Neural cell (in vitro differentiated cells): ENCODE results near the gene VANGL1.

ENCODE experiments used
- EP300 ChIP-seq: fragments of 450-650 bp; conservative IDR thresholded peaks from 2 replicates; pipeline ENCODE4 v1.6.1; 2014; ENCODE audit warnings: antibody characterized with exemption, mild to moderate bottlenecking, moderate library complexity; ENCODE audit not compliant: poor library complexity, severe bottlenecking
- EZH2 ChIP-seq: fragments of 200-600, 300-800 bp; shearing (Covaris generic), sonication (generic); IDR thresholded peaks from 2 replicates; pipeline ENCODE4 v1.6.1; 2014; ENCODE audit warnings: antibody characterized with exemption, low read length, borderline replicate concordance, mild to moderate bottlenecking; ENCODE audit not compliant: insufficient read depth, poor library complexity, severe bottlenecking
- POLR2AphosphoS5 ChIP-seq: IDR thresholded peaks from 2 replicates; pipeline ENCODE4 v1.6.1; 2012
- RAD21 ChIP-seq: fragments of 450-650 bp; conservative IDR thresholded peaks from 2 replicates; pipeline ENCODE4 v1.6.1; 2014; ENCODE audit warnings: antibody characterized with exemption, mild to moderate bottlenecking, moderate library complexity
- TAF1 ChIP-seq: IDR thresholded peaks from 2 replicates; pipeline ENCODE4 v1.6.1; 2012; ENCODE audit warnings: low read depth
- TF ChIP-seq, protein P1 (sequence below): fragments of 450-650 bp; IDR thresholded peaks from 2 replicates; pipeline ENCODE4 v1.5.1; 2014; ENCODE audit warnings: antibody characterized with exemption, mild to moderate bottlenecking, moderate library complexity; ENCODE audit not compliant: poor library complexity, severe bottlenecking

DNA sequence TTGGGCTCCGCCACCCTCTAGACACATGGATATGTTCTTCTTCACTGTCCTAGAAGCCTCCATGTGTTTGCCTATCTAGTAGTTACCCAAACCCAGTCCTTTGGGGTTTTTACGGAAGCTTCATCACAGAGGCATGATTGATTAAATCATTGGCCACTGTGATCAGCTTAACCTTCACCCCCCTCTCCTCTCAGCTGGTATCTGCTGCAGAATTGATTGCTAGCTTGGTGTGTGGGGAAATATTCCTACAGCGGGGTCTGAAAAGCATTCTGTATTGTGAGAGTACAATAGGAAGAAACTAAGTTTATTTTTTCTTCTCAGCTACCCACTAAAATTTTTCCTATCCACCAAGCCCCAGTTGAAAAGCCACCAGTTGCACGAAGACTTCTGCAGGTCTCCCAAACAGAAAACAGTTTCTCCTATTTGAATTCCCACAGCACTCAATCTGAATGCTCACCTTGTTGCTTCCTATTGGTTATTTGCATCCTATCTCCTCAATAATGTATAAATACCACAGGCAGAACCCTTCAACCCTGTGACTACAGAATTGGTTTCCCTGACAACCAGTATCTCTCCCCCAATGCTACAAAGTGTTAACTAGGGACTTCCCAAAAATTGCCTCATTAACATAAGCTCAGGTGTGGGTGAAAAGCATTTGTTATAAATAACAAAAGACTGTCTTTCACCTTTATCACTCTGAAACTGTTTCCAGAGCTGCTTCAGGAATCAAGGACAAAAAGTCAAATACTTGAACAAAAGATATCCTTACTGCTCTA is 9.3 kb upstream of the VANGL1 start:
- TF ChIP-seq, protein P1, sequence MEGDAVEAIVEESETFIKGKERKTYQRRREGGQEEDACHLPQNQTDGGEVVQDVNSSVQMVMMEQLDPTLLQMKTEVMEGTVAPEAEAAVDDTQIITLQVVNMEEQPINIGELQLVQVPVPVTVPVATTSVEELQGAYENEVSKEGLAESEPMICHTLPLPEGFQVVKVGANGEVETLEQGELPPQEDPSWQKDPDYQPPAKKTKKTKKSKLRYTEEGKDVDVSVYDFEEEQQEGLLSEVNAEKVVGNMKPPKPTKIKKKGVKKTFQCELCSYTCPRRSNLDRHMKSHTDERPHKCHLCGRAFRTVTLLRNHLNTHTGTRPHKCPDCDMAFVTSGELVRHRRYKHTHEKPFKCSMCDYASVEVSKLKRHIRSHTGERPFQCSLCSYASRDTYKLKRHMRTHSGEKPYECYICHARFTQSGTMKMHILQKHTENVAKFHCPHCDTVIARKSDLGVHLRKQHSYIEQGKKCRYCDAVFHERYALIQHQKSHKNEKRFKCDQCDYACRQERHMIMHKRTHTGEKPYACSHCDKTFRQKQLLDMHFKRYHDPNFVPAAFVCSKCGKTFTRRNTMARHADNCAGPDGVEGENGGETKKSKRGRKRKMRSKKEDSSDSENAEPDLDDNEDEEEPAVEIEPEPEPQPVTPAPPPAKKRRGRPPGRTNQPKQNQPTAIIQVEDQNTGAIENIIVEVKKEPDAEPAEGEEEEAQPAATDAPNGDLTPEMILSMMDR, result no peak
- no peak for TF ChIP-seq TAF1
- TF ChIP-seq POLR2AphosphoS5, result no peak
- TF ChIP-seq EZH2, result no peak
- no peak for TF ChIP-seq RAD21
- no peak for TF ChIP-seq EP300
